T-cell (primary cell): Measurements from ENCODE around the gene PPP6R1. TPM values are rescaled to one million over a fixed set of nuclear protein-coding genes. Genes with fewer than 3 reads are reported as not detected.

Experiments used
- ATAC-seq, 4 experiments: fragments of 200-7000 bp in 3 of 4; fragments of 150-1000 bp in 1 of 4; cut with Tn5 transposase; replicated peaks in 1 of 4; 1 replicate in 3 of 4; 2 replicates in 1 of 4; pipeline ENCODE4 v1.10.0; 2021; ENCODE audit warnings: moderate library complexity in 3 of 4, mild to moderate bottlenecking in 2 of 4, moderate number of reproducible peaks in 1 of 4
- CTCF ChIA-PET, 2 donors: fragments of 300-600 bp; sonication (Branson Sonifier 250); formaldehyde crosslinking; loops; one replicate each; lab custom pipeline; 2022; ENCODE audit warnings: antibody characterized with exemption in 2 of 2; lab: Charles Lee
- POLR2A ChIA-PET, 2 donors: fragments of 300-600 bp; sonication (Branson Sonifier 250); formaldehyde crosslinking; loops; one replicate each; lab custom pipeline; 2022; ENCODE audit warnings: antibody characterized with exemption in 2 of 2; lab: Charles Lee
- DNase-seq, 35 experiments: peaks; one replicate each; pipeline versions ENCODE4 v3.0.0 to v3.0.0-alpha.2; 2013 to 2023
- H3K27ac ChIP-seq: one replicate; pipeline ENCODE4 v1.5.1; 2013; ENCODE audit warnings: low read length
- H3K27me3 ChIP-seq, 2 experiments: replicated peaks in 1 of 2; 1 replicate in 1 of 2; 2 replicates in 1 of 2; pipeline versions ENCODE4 v1.6.1 to v1.7.0; 2013; ENCODE audit warnings: low read length in 1 of 2, mixed read lengths in 1 of 2; ENCODE audit not compliant: control insufficient read depth in 2 of 2, insufficient read depth in 2 of 2; ENCODE audit errors: extremely low read depth in 1 of 2
- H3K36me3 ChIP-seq, 2 donors: 1 replicate in 1 of 2; 2 replicates in 1 of 2; pipeline versions ENCODE4 v1.6.1 to v1.7.0; 2013; ENCODE audit warnings: low read length in 1 of 2; ENCODE audit not compliant: control insufficient read depth in 2 of 2, insufficient read depth in 1 of 2; ENCODE audit errors: extremely low read depth in 1 of 2
- H3K4me1 ChIP-seq, 2 experiments: 1 replicate in 1 of 2; 2 replicates in 1 of 2; pipeline versions ENCODE4 v1.6.1 to v1.7.0; 2013; ENCODE audit warnings: low read length in 2 of 2, mixed read lengths in 1 of 2; ENCODE audit not compliant: insufficient read depth in 2 of 2, control insufficient read depth in 1 of 2; ENCODE audit errors: extremely low read depth in 1 of 2
- H3K4me3 ChIP-seq, 2 donors: 1 replicate in 1 of 2; 2 replicates in 1 of 2; pipeline versions ENCODE4 v1.5.1 to v1.7.0; 2013; ENCODE audit warnings: mild to moderate bottlenecking in 2 of 2, low read length in 1 of 2, moderate library complexity in 1 of 2; ENCODE audit not compliant: control insufficient read depth in 1 of 2; ENCODE audit errors: extremely low read depth in 1 of 2
- H3K9me3 ChIP-seq: 2 replicates; pipeline ENCODE4 v1.7.0; 2013
- H3K27ac Mint-ChIP-seq, 2 donors: one replicate each; pipeline ENCODE4 v1.8.0; 2020 to 2021; ENCODE audit warnings: mild to moderate bottlenecking in 2 of 2, mixed read lengths in 2 of 2
- H3K27me3 Mint-ChIP-seq, 2 donors: one replicate each; pipeline ENCODE4 v1.8.0; 2021 to 2022; ENCODE audit warnings: mixed read lengths in 2 of 2
- H3K36me3 Mint-ChIP-seq: one replicate; pipeline ENCODE4 v1.8.0; 2021; ENCODE audit warnings: mixed read lengths
- H3K4me1 Mint-ChIP-seq, 3 donors: one replicate each; pipeline ENCODE4 v1.8.0; 2020 to 2022; ENCODE audit warnings: mixed read lengths in 3 of 3, mild to moderate bottlenecking in 1 of 3
- H3K4me3 Mint-ChIP-seq, 3 donors: one replicate each; pipeline ENCODE4 v1.8.0; 2020 to 2022; ENCODE audit warnings: mild to moderate bottlenecking in 3 of 3, mixed read lengths in 3 of 3, moderate library complexity in 3 of 3
- H3K9me3 Mint-ChIP-seq, 3 donors: one replicate each; pipeline ENCODE4 v1.8.0; 2020 to 2022; ENCODE audit warnings: mixed read lengths in 3 of 3
- WGBS: methylation state at CpG from one replicate; pipeline ENCODE4 v1.1.5; 2013; ENCODE audit warnings: missing lambda C conversion rate; ENCODE audit not compliant: insufficient coverage; 5-methylcytosine and 5-hydroxymethylcytosine counted together
- total RNA-seq, 35 experiments: library from RNA in 6 of 35; stranded (reverse) in 6 of 35; fragments of 120-200 nt in 1 of 35; gene quantifications; one replicate each; pipeline versions ENCODE4 v1.2.1 to v1.2.4 and lab custom pipeline; 2013 to 2026

The PPP6R1 gene
- total RNA-seq, 5 donors from 2014 or later (not counting 1 experiment from before 2014, with no cell fraction given): 173 to 208 (median 194) TPM

- Mint-ChIP-seq H3K4me1 (peaks cover 11 to 20% (median 19%) of the 10 kb centered on the region in 3 donors), H3K4me3 (no peak overlapping the region), H3K36me3 (peaks cover 23% of the 10 kb centered on the region), H3K27ac (no peak overlapping the region), H3K9me3 (no peaks in the 10 kb centered on the region), H3K27me3 (no peaks in the 10 kb centered on the region)
- ChIA-PET CTCF (interaction anchor here in 1 of 2 donors (0.6 kb wide), 1 partner anchor 81 kb away, joined by 3 read pairs; no protein-coding TSS in a partner anchor), POLR2A (no interaction called here)
- DNase-seq: no peak
- Histone ChIP-seq H3K9me3 (no peaks in the 10 kb centered on the region), H3K4me1 (peaks cover 0 to 21% of the 10 kb centered on the region in 2 experiments), H3K27ac (no peak overlapping the region), H3K27me3 (no peaks in the 10 kb centered on the region), H3K36me3 (peaks cover 34 to 94% of the 10 kb centered on the region in 2 donors), H3K4me3 (no peak overlapping the region)
- ATAC-seq: no peak
- whole genome bisulfite sequencing: over 99% methylated on average over 10 of the region's 12 CpGs
These were observed 14.7 kb downstream of the PPP6R1 start for GRCh38 chr19:55244004-55244680.

DNA sequence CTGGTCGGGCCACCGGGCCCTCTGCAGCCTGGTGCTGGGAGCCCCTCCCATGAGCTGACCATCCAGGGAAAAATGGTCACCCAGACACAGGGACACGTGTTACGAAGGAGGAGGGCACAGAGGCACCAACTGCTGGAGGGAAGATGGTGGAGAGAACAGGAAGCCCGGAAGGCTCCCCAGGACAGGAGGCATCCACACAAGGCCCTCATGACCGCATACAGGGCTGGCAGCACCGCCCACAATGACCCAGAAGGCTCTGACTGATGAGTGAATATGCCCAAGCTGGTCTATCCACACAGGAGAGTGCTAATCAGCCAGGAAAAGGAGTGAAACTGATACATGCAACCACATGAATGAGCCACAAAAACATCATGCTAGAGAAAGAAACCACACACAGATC is 16.3 kb downstream of the PPP6R1 start:
- CTCF ChIA-PET: no interaction called here
- Mint-ChIP-seq H3K27me3 (no peaks in the 10 kb centered on the region), H3K27ac (no peak overlapping the region), H3K4me1 (peaks cover 0 to 5% (median 4%) of the 10 kb centered on the region in 3 donors), H3K36me3 (peaks cover 27% of the 10 kb centered on the region), H3K4me3 (no peak overlapping the region), H3K9me3 (no peaks in the 10 kb centered on the region)
- no peaks in the 10 kb centered on the region for H3K27me3 ChIP-seq
- peaks cover 30 to 96% of the 10 kb centered on the region in 2 donors for H3K36me3 ChIP-seq
- no peak overlapping the region for H3K4me3 ChIP-seq
- DNase-seq (no peak), ATAC-seq (no peak)
- POLR2A ChIA-PET: no interaction called here
- WGBS: 99% methylated on average over 7 of the region's 7 CpGs
- no peak overlapping the region for H3K27ac ChIP-seq
- H3K4me1 ChIP-seq: peaks cover 0 to 5% of the 10 kb centered on the region in 2 experiments
- H3K9me3 ChIP-seq: no peaks in the 10 kb centered on the region

DNA sequence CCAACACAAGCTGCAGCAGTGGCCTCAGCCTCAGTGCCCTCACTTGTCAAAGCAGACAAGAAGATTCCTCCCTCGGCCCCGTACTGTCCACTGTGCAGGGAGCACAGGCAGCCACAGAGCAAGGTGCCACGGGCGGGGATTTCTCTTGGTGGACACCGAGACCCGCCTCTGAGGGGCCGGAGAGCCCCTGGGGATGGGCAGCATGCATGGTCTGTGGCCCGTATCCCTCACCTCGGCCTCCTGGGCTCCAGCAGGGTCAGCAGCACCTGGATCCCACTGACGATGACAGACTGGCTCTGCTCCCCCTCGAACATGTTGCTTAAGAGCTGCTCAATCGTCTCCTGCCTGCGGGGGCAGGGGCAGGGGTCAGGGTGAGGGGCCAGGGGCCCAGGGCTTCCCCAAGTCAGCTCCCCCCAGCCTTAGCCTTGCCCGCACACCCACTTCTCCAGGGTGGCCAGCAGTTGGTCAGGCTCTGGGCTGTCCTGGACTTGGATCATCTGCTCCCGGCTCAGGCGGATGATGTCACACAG is 16.8 kb downstream of the PPP6R1 start:
- CTCF ChIA-PET: no interaction called here
- Histone ChIP-seq H3K4me1 (no peaks in the 10 kb centered on the region), H3K36me3 (peaks cover 35 to 96% of the 10 kb centered on the region in 2 donors), H3K27ac (no peak overlapping the region), H3K27me3 (no peaks in the 10 kb centered on the region), H3K9me3 (no peaks in the 10 kb centered on the region), H3K4me3 (no peak overlapping the region)
- 92% methylated on average over 16 of the region's 16 CpGs for WGBS
- DNase-seq (no peak), ATAC-seq (no peak)
- Mint-ChIP-seq H3K27me3 (no peaks in the 10 kb centered on the region), H3K36me3 (peaks cover 32% of the 10 kb centered on the region), H3K4me3 (no peak overlapping the region), H3K27ac (no peak overlapping the region), H3K9me3 (no peaks in the 10 kb centered on the region), H3K4me1 (peaks cover 0 to 3% (median 2%) of the 10 kb centered on the region in 3 donors)
- POLR2A ChIA-PET: no interaction called here

- H3K9me3 ChIP-seq: no peaks in the 10 kb centered on the region
- DNase-seq (no peak), ATAC-seq (no peak)
- Mint-ChIP-seq H3K27me3 (no peaks in the 10 kb centered on the region), H3K27ac (no peak overlapping the region), H3K4me1 (peaks cover 0 to 3% (median 2%) of the 10 kb centered on the region in 3 donors), H3K4me3 (no peak overlapping the region), H3K36me3 (peaks cover 37% of the 10 kb centered on the region), H3K9me3 (no peaks in the 10 kb centered on the region)
- CTCF ChIA-PET: no interaction called here
- POLR2A ChIA-PET: interaction anchor here in 1 of 2 donors (0.6 kb wide), 1 partner anchor 17 kb away, joined by 12 read pairs; no protein-coding TSS in a partner anchor
- no peak overlapping the region for H3K27ac ChIP-seq
- no peak overlapping the region for H3K4me3 ChIP-seq
- 97% methylated on average over 32 of the region's 37 CpGs for WGBS
- no peaks in the 10 kb centered on the region for H3K27me3 ChIP-seq
- no peaks in the 10 kb centered on the region for H3K4me1 ChIP-seq
- H3K36me3 ChIP-seq: peaks cover 33 to 97% of the 10 kb centered on the region in 2 donors
These were observed 17.5 kb downstream of the PPP6R1 start for GRCh38 chr19:55241143-55241934.

- CTCF ChIA-PET: no interaction called here
- H3K36me3 Mint-ChIP-seq: peaks cover 40% of the 10 kb centered on the region
These were observed 18.1 kb downstream of the PPP6R1 start for GRCh38 chr19:55240713-55241020.

GRCh38 chr19:55239004-55239403 is 19.8 kb downstream of the PPP6R1 start:
- POLR2A ChIA-PET: no interaction called here
- H3K27ac ChIP-seq: no peak overlapping the region
- CTCF ChIA-PET: no interaction called here
- DNase-seq (no peak), ATAC-seq (no peak)
- Mint-ChIP-seq H3K27me3 (no peaks in the 10 kb centered on the region), H3K4me3 (no peak overlapping the region), H3K27ac (no peak overlapping the region), H3K36me3 (peaks cover 47% of the 10 kb centered on the region), H3K9me3 (no peaks in the 10 kb centered on the region), H3K4me1 (peaks cover 0 to 5% (median 0%) of the 10 kb centered on the region in 3 donors)
- WGBS: 95% methylated on average over 12 of the region's 12 CpGs
- no peaks in the 10 kb centered on the region for H3K9me3 ChIP-seq
- H3K4me3 ChIP-seq: no peak overlapping the region
- H3K36me3 ChIP-seq: peaks cover 28 to 93% of the 10 kb centered on the region in 2 donors
- H3K27me3 ChIP-seq: no peaks in the 10 kb centered on the region
- no peaks in the 10 kb centered on the region for H3K4me1 ChIP-seq

More at GRCh38 chr19:55240713-55241020, 18.1 kb downstream of the PPP6R1 start:
- Mint-ChIP-seq H3K27me3 (no peaks in the 10 kb centered on the region), H3K27ac (no peak overlapping the region), H3K4me3 (no peak overlapping the region), H3K4me1 (peaks cover 0 to 3% (median 2%) of the 10 kb centered on the region in 3 donors), H3K9me3 (no peaks in the 10 kb centered on the region)
- DNase-seq: no peak
- peaks cover 33 to 97% of the 10 kb centered on the region in 2 donors for H3K36me3 ChIP-seq
- POLR2A ChIA-PET: no interaction called here
- no peak overlapping the region for H3K4me3 ChIP-seq
- no peak for ATAC-seq
- H3K4me1 ChIP-seq: no peaks in the 10 kb centered on the region
- no peaks in the 10 kb centered on the region for H3K27me3 ChIP-seq
- no peak overlapping the region for H3K27ac ChIP-seq
- no peaks in the 10 kb centered on the region for H3K9me3 ChIP-seq
- WGBS: 86% methylated on average over 2 of the region's 6 CpGs
